Stimulated activated CD8-positive, alpha-beta memory T cell treated with anti-CD3 and anti-CD28 coated beads, Interleukin-7, amount 100 ng/mL, for 4 hours (primary cell): ENCODE measurements around the gene RHOB.
"Not testable (repeated sequence)": the region's sequence is repeated elsewhere in the genome, so short reads cannot be mapped to it uniquely, and the experiment has no call there.

Experiments used
- DNase-seq, 2 donors: peaks; one replicate each; pipeline ENCODE4 v3.0.0-alpha.2; 2020; ENCODE audit warnings: low read depth in 2 of 2

The RHOB gene

GRCh38 chr2:20446917-20447436, at the start of gene RHOB:
RHOB (plus strand) TSS chr2:20447074; CDS start chr2:20447466, 392 bp downstream.
- DNase-seq, result peak; percentile 79 to 88

GRCh38 chr2:20397811-20398447, 48.9 kb upstream of the RHOB start:
- no peak for DNase-seq

- DNase-seq, result no peak
Observed at GRCh38 chr2:20398956-20399567, 47.8 kb upstream of the RHOB start.

GRCh38 chr2:20400306-20400705, 46.6 kb upstream of the RHOB start:
- no peak for DNase-seq

GRCh38 chr2:20400787-20401488, 45.9 kb upstream of the RHOB start:
- DNase-seq, result no peak

- DNase-seq, result no peak
Observed at GRCh38 chr2:20401489-20401835, 45.4 kb upstream of the RHOB start.

GRCh38 chr2:20403774-20404312, 43.0 kb upstream of the RHOB start:
- no peak for DNase-seq

- DNase-seq, result no peak
Observed at GRCh38 chr2:20404950-20405349, 41.9 kb upstream of the RHOB start.

- DNase-seq, result no peak
Observed at GRCh38 chr2:20409039-20409438, 37.8 kb upstream of the RHOB start.

GRCh38 chr2:20410556-20411277, 36.2 kb upstream of the RHOB start:
- DNase-seq, result no peak

- DNase-seq, result peak; percentile 45 to 50
Observed at GRCh38 chr2:20411361-20411894, 35.4 kb upstream of the RHOB start.

- no peak for DNase-seq
Observed at GRCh38 chr2:20414806-20415205, 32.1 kb upstream of the RHOB start.

GRCh38 chr2:20415511-20415918, 31.4 kb upstream of the RHOB start:
- no peak for DNase-seq

GRCh38 chr2:20416723-20417122, 30.2 kb upstream of the RHOB start:
- DNase-seq, result no peak

GRCh38 chr2:20417230-20417821, 29.5 kb upstream of the RHOB start:
- DNase-seq, result not testable (repeated sequence)

- DNase-seq, result no peak
Observed at GRCh38 chr2:20418519-20418918, 28.4 kb upstream of the RHOB start.

- no peak for DNase-seq
Observed at GRCh38 chr2:20419007-20419576, 27.8 kb upstream of the RHOB start.

- DNase-seq, result no peak
Observed at GRCh38 chr2:20419752-20420151, 27.1 kb upstream of the RHOB start.

GRCh38 chr2:20421336-20421987, 25.4 kb upstream of the RHOB start:
- no peak for DNase-seq

- DNase-seq, result no peak
Observed at GRCh38 chr2:20421988-20422370, 24.9 kb upstream of the RHOB start.
